BLaER1 (cell line): ENCODE data around the gene TRIOBP.
A peak's percentile ranks its signal among the peaks of the same experiment; 100 is the strongest.

Source experiments
- H3K27ac ChIP-seq: shearing (Covaris generic); formaldehyde crosslinking; 2 replicates; pipeline ENCODE4 v1.8.1; 2022
- H3K27me3 ChIP-seq: shearing (Covaris generic); formaldehyde crosslinking; 2 replicates; pipeline ENCODE4 v1.8.1; 2022
- H3K36me3 ChIP-seq: shearing (Covaris generic); formaldehyde crosslinking; 2 replicates; pipeline ENCODE4 v1.8.1; 2022
- H3K4me1 ChIP-seq: shearing (Covaris generic); formaldehyde crosslinking; 2 replicates; pipeline ENCODE4 v1.8.1; 2022
- H3K4me2 ChIP-seq: shearing (Covaris generic); formaldehyde crosslinking; 2 replicates; pipeline ENCODE4 v1.8.1; 2022
- H3K4me3 ChIP-seq: shearing (Covaris generic); formaldehyde crosslinking; 2 replicates; pipeline ENCODE4 v1.8.1; 2022
- H3K9ac ChIP-seq: shearing (Covaris generic); formaldehyde crosslinking; 2 replicates; pipeline ENCODE4 v1.8.1; 2022
- H3K9me3 ChIP-seq: shearing (Covaris generic); formaldehyde crosslinking; 2 replicates; pipeline ENCODE4 v1.8.1; 2022
- H4K20me1 ChIP-seq: shearing (Covaris generic); formaldehyde crosslinking; 2 replicates; pipeline ENCODE4 v1.8.1; 2022
- Cebpa-rat ChIP-seq: shearing (Covaris generic); IDR thresholded peaks from 2 replicates; pipeline ENCODE4 v1.8.1; 2022

TRIOBP gene

GRCh38 chr22:37725551-37726240 is 28.8 kb downstream of the TRIOBP start:
- H3K4me3 ChIP-seq, result no peak overlapping the region
- no peak for TF ChIP-seq Cebpa-rat
- peaks cover 42% of the 10 kb centered on the region for H3K4me1 ChIP-seq
- H3K4me2 ChIP-seq, result no peak overlapping the region
- H3K27ac ChIP-seq, result no peak overlapping the region
- H3K27me3 ChIP-seq, result no peaks in the 10 kb centered on the region
- no peaks in the 10 kb centered on the region for H4K20me1 ChIP-seq
- peaks cover 15% of the 10 kb centered on the region for H3K9me3 ChIP-seq
- H3K9ac ChIP-seq, result no peak overlapping the region
- peaks cover 47% of the 10 kb centered on the region for H3K36me3 ChIP-seq

GRCh38 chr22:37726241-37726887 is 29.5 kb downstream of the TRIOBP start:
- peaks cover 44% of the 10 kb centered on the region for H3K36me3 ChIP-seq
- peaks cover 15% of the 10 kb centered on the region for H3K9me3 ChIP-seq
- TF ChIP-seq Cebpa-rat, result no peak
- H3K9ac ChIP-seq, result no peak overlapping the region
- H3K4me2 ChIP-seq, result peak overlapping the region; percentile 5; the same call in 1 of the 2 replicates
- H3K27me3 ChIP-seq, result no peaks in the 10 kb centered on the region
- H3K4me1 ChIP-seq, result peaks cover 48% of the 10 kb centered on the region
- no peaks in the 10 kb centered on the region for H4K20me1 ChIP-seq
- H3K4me3 ChIP-seq, result no peak overlapping the region
- no peak overlapping the region for H3K27ac ChIP-seq

GRCh38 chr22:37728620-37729019 is 31.8 kb downstream of the TRIOBP start:
- Histone ChIP-seq H3K36me3 (peaks cover 24% of the 10 kb centered on the region), H4K20me1 (no peaks in the 10 kb centered on the region), H3K4me3 (no peak overlapping the region), H3K9me3 (peaks cover 9% of the 10 kb centered on the region), H3K4me2 (0 out of 2 replicates have a peak overlapping the region, but pooled peaks have one; percentile 15), H3K9ac (no peak overlapping the region), H3K4me1 (peaks cover 71% of the 10 kb centered on the region), H3K27ac (peak overlapping the region; percentile 60; the same call in 1 of the 2 replicates), H3K27me3 (no peaks in the 10 kb centered on the region)
- TF ChIP-seq Cebpa-rat, result no peak

GRCh38 chr22:37731804-37732471 is 35.1 kb downstream of the TRIOBP start:
- Histone ChIP-seq H3K4me1 (peaks cover 87% of the 10 kb centered on the region), H3K27me3 (no peaks in the 10 kb centered on the region), H3K4me2 (peak overlapping the region; percentile 85), H3K9ac (no peak overlapping the region), H3K9me3 (no peaks in the 10 kb centered on the region), H3K4me3 (no peak overlapping the region), H4K20me1 (no peaks in the 10 kb centered on the region), H3K36me3 (no peaks in the 10 kb centered on the region), H3K27ac (peak overlapping the region; percentile 84)
- TF ChIP-seq Cebpa-rat, result no peak

GRCh38 chr22:37732699-37733607 is 36.1 kb downstream of the TRIOBP start:
- Histone ChIP-seq H3K9ac (no peak overlapping the region), H4K20me1 (no peaks in the 10 kb centered on the region), H3K36me3 (no peaks in the 10 kb centered on the region), H3K27ac (peak overlapping the region; percentile 84), H3K4me3 (no peak overlapping the region), H3K4me1 (peaks cover 80% of the 10 kb centered on the region), H3K4me2 (0 out of 2 replicates have a peak overlapping the region, but pooled peaks have one; percentile 85), H3K9me3 (no peaks in the 10 kb centered on the region), H3K27me3 (no peaks in the 10 kb centered on the region)
- TF ChIP-seq Cebpa-rat, result no peak

GRCh38 chr22:37733625-37734401 is 37.0 kb downstream of the TRIOBP start:
- Histone ChIP-seq H3K27me3 (no peaks in the 10 kb centered on the region), H3K9ac (peak overlapping the region; percentile 51; the same call in 1 of the 2 replicates), H3K9me3 (no peaks in the 10 kb centered on the region), H3K4me1 (peaks cover 77% of the 10 kb centered on the region), H3K36me3 (no peaks in the 10 kb centered on the region), H4K20me1 (no peaks in the 10 kb centered on the region), H3K4me2 (peak overlapping the region; percentile 45), H3K4me3 (no peak overlapping the region), H3K27ac (peak overlapping the region; percentile 84)
- TF ChIP-seq Cebpa-rat, result no peak

- Histone ChIP-seq H3K9me3 (no peaks in the 10 kb centered on the region), H3K27me3 (no peaks in the 10 kb centered on the region), H3K4me2 (peak overlapping the region; percentile 45), H3K27ac (peak overlapping the region; percentile 72), H4K20me1 (no peaks in the 10 kb centered on the region), H3K36me3 (no peaks in the 10 kb centered on the region), H3K9ac (peak overlapping the region; percentile 51; the same call in 1 of the 2 replicates), H3K4me1 (peaks cover 77% of the 10 kb centered on the region), H3K4me3 (no peak overlapping the region)
- no peak for TF ChIP-seq Cebpa-rat
Observed at GRCh38 chr22:37734402-37734700, 37.5 kb downstream of the TRIOBP start.

- H3K4me2 ChIP-seq, result peak overlapping the region; percentile 45
- H3K27me3 ChIP-seq, result no peaks in the 10 kb centered on the region
- no peaks in the 10 kb centered on the region for H3K9me3 ChIP-seq
- peak overlapping the region; percentile 72 for H3K27ac ChIP-seq
- no peaks in the 10 kb centered on the region for H4K20me1 ChIP-seq
- TF ChIP-seq Cebpa-rat, result no peak
- H3K36me3 ChIP-seq, result no peaks in the 10 kb centered on the region
- H3K4me1 ChIP-seq, result peaks cover 77% of the 10 kb centered on the region
- H3K4me3 ChIP-seq, result no peak overlapping the region
- peak overlapping the region; percentile 51; the same call in 1 of the 2 replicates for H3K9ac ChIP-seq
Observed at GRCh38 chr22:37734964-37735451, 38.2 kb downstream of the TRIOBP start.
